Endothelial cell of umbilical vein (primary cell): ENCODE data around the gene MINDY4. TPM values are rescaled to one million over a fixed set of nuclear protein-coding genes. Genes with fewer than 3 reads are reported as not detected.
A peak's percentile ranks its signal among the peaks of the same experiment; 100 is the strongest.

Experiments used
- BruUV-seq: library from RNA; stranded (reverse); fragments of 400-500 nt; replicated peaks from 2 replicates; lab custom pipeline; 2021; lab: Mats Ljungman, UMichigan
- CTCF ChIA-PET: fragments of 300-600, 350-600 bp; sonication (Branson Sonifier 250); formaldehyde crosslinking; loops from one replicate; lab custom pipeline; 2021; ENCODE audit warnings: antibody characterized with exemption, inconsistent platforms; lab: Charles Lee
- POLR2A ChIA-PET: fragments of 300-600, 350-600 bp; sonication (Branson Sonifier 250); formaldehyde crosslinking; loops from one replicate; lab custom pipeline; 2021; ENCODE audit warnings: antibody characterized with exemption, inconsistent platforms; lab: Charles Lee
- DNase-seq: peaks from one replicate; pipeline ENCODE4 v3.0.0-alpha.2; 2011; ENCODE audit warnings: low read depth, low spot score
- FAIRE-seq: peaks from 2 replicates; lab custom pipeline; 2011; peaks lifted over from hg19 to GRCh38; lab: Jason Lieb, UNC
- H2AFZ ChIP-seq: 2 replicates; pipeline ENCODE4 v1.6.0; 2012; ENCODE audit warnings: low read depth, low read length, control low read depth, inconsistent platforms
- H3K27ac ChIP-seq: 2 replicates; pipeline ENCODE4 v1.5.1; 2011; ENCODE audit warnings: low read depth, mild to moderate bottlenecking, control low read depth, low read length, moderate library complexity; ENCODE audit not compliant: insufficient read depth
- H3K27me3 ChIP-seq, 2 experiments: 2 replicates each; pipeline versions ENCODE4 v1.6.0 to v1.6.1; 2011; ENCODE audit warnings: low read length in 2 of 2, mixed read lengths in 1 of 2; ENCODE audit not compliant: control insufficient read depth in 2 of 2, insufficient read depth in 2 of 2
- H3K36me3 ChIP-seq, 2 experiments: 2 replicates in 1 of 2; 3 replicates in 1 of 2; pipeline ENCODE4 v1.5.1; 2011; ENCODE audit warnings: low read length in 2 of 2, mild to moderate bottlenecking in 1 of 2, moderate library complexity in 1 of 2; ENCODE audit not compliant: control insufficient read depth in 2 of 2, insufficient read depth in 2 of 2; ENCODE audit errors: extremely low read depth in 1 of 2
- H3K4me1 ChIP-seq: 3 replicates; pipeline ENCODE4 v1.5.1; 2011; ENCODE audit warnings: mild to moderate bottlenecking, low read length; ENCODE audit not compliant: control insufficient read depth, insufficient read depth; ENCODE audit errors: extremely low read depth
- H3K4me2 ChIP-seq: 2 replicates; pipeline ENCODE4 v1.6.1; 2011; ENCODE audit warnings: low read length, control low read depth, mixed read lengths; ENCODE audit not compliant: insufficient read depth
- H3K4me3 ChIP-seq, 3 experiments: fragments of 200-600 bp in 1 of 3; sonication (generic), shearing (Covaris generic) in 1 of 3; replicated peaks in 1 of 3; 2 replicates each; pipeline ENCODE4 v1.5.1; 2011 to 2016; ENCODE audit warnings: control low read depth in 3 of 3, low read length in 3 of 3, mild to moderate bottlenecking in 2 of 3, inconsistent platforms in 1 of 3, low read depth in 1 of 3, moderate library complexity in 1 of 3; ENCODE audit not compliant: insufficient read depth in 1 of 3
- H3K79me2 ChIP-seq: 2 replicates; pipeline ENCODE4 v1.6.0; 2012; ENCODE audit warnings: low read length, inconsistent platforms; ENCODE audit not compliant: control insufficient read depth, insufficient read depth
- H3K9ac ChIP-seq: replicated peaks from 2 replicates; pipeline ENCODE3; 2011; ENCODE audit warnings: low read length, control low read depth; ENCODE audit not compliant: insufficient read depth; ENCODE audit errors: extremely low read depth
- H3K9me1 ChIP-seq: replicated peaks from 3 replicates; pipeline ENCODE4 v1.6.0; 2011; ENCODE audit warnings: mild to moderate bottlenecking, low read length; ENCODE audit not compliant: control insufficient read depth, insufficient read depth; ENCODE audit errors: extremely low read depth
- H3K9me3 ChIP-seq: replicated peaks from 2 replicates; pipeline ENCODE4 v1.5.1; 2012; ENCODE audit warnings: low read length, inconsistent platforms; ENCODE audit not compliant: control insufficient read depth, insufficient read depth
- H4K20me1 ChIP-seq: replicated peaks from 2 replicates; pipeline ENCODE3; 2011; ENCODE audit warnings: mild to moderate bottlenecking, low read length; ENCODE audit not compliant: control insufficient read depth, insufficient read depth; ENCODE audit errors: extremely low read depth
- EZH2 ChIP-seq: IDR thresholded peaks from 2 replicates; pipeline ENCODE4 v1.6.1; 2012; ENCODE audit warnings: borderline replicate concordance, low read depth, mild to moderate bottlenecking, moderate library complexity, low read length, inconsistent platforms; ENCODE audit not compliant: severe bottlenecking
- FOS ChIP-seq: IDR thresholded peaks from 2 replicates; pipeline ENCODE4 v1.6.1; 2011; ENCODE audit warnings: mild to moderate bottlenecking, low read length, moderate library complexity, borderline replicate concordance; ENCODE audit not compliant: insufficient read depth
- GATA2 ChIP-seq: IDR thresholded peaks from 2 replicates; pipeline ENCODE4 v1.7.0; 2011; ENCODE audit warnings: low read depth, mild to moderate bottlenecking, moderate library complexity, mixed read lengths, low read length; ENCODE audit not compliant: insufficient read length, insufficient read depth
- JUN ChIP-seq: IDR thresholded peaks from 2 replicates; pipeline ENCODE4 v1.6.1; 2011; ENCODE audit warnings: borderline replicate concordance, low read depth; ENCODE audit not compliant: insufficient read length, insufficient read depth
- MYC ChIP-seq: IDR thresholded peaks from one replicate; pipeline ENCODE4 v1.6.1; 2011; ENCODE audit warnings: mild to moderate bottlenecking, low read depth, low read length
- POLR2A ChIP-seq: IDR thresholded peaks from 2 replicates; pipeline ENCODE4 v1.6.1; 2012; ENCODE audit warnings: low read depth, mild to moderate bottlenecking, control low read depth, low read length
- POLR2AphosphoS5 ChIP-seq: IDR thresholded peaks from 2 replicates; pipeline ENCODE4 v1.6.1; 2012; ENCODE audit warnings: low read depth, mild to moderate bottlenecking, control low read depth, low read length, moderate library complexity; ENCODE audit not compliant: insufficient read depth
- dilution Hi-C: fragments of 300-500 bp; cut with MboI; formaldehyde crosslinking; loops from one replicate; pipeline ENCODE4 v1.15.0; 2019; ENCODE audit warnings: low sequenced_read_pairs; ENCODE audit not compliant: extremely low pct_ligation_motif_present
- intact Hi-C: fragments of 100-400 bp; cut with micrococcal nuclease; formaldehyde crosslinking; loops from one replicate; pipeline ENCODE4 v1.10.0; 2022
- polyA plus RNA-seq, 4 experiments: library from polyadenylated mRNA; depleted of rRNA in 3 of 4; stranded (reverse) in 3 of 4; unstranded in 1 of 4; fragments of >200 nt; gene quantifications; 2 replicates each; pipeline versions ENCODE4 v1.2.1 to v1.2.3, GENCODE V29; 2011 to 2012; ENCODE audit warnings: missing spikeins in 1 of 4
- total RNA-seq: library from RNA; stranded (reverse); gene quantifications from 2 replicates; pipeline ENCODE4 v1.2.3, GENCODE V29; 2021
- TF ChIP-seq, protein P1 (sequence below): IDR thresholded peaks from 2 replicates; pipeline ENCODE4 v1.6.1; 2011; ENCODE audit not compliant: insufficient read depth, insufficient read length
- TF ChIP-seq, protein P2 (sequence below), 2 donors: IDR thresholded peaks; 1 replicate in 1 of 2; 2 replicates in 1 of 2; pipeline ENCODE4 v1.5.1; 2011; ENCODE audit warnings: low read length in 2 of 2, mild to moderate bottlenecking in 2 of 2, moderate library complexity in 2 of 2, control low read depth in 1 of 2, inconsistent platforms in 1 of 2, low read depth in 1 of 2; ENCODE audit not compliant: insufficient read depth in 1 of 2; ENCODE audit errors: extremely low read depth in 1 of 2

MINDY4 gene
- total and polyA plus RNA-seq, 2 donors (not counting 3 experiments of a cell fraction or from before 2014, with no cell fraction given), result 2.2 to 4.7 TPM

DNA sequence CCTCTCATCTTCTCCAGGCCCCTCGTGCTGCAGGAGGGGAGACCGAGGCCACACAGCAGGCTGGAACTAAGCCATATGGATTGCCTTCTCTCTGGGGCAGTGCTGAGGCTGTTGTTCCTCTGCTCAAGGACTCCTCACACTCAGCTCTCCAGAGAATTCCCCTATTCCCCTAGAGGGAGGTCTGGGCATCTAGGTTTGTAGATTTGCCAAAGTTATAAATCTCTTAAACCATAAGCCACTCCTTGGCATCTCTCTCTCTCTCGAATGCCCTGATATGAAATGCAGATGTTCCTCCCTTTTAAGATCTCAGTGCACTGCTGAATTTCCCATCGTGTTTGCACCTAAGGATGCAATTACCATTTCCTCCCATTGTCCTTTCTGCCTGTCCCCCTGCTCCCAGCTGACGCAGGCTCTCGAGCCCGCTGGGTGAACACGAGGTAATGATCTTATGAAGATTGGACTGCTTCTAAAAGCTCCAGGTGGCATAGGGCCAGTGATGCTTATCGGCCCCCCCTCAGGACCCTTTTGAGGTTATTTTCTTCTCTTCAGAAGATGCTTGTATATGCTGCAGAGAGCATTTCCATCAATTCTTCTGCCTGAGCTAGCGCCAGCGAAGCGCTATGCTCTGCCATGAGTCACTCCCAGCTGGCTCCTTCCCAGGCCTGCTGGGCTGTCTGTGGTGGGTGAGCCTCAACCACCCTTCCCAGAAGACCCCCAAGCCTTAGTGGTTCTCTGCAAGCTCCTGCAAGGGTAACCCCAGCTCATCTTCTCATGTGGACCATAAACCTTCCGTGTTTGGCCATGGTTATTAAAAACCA lies 98.8 kb downstream of the MINDY4 start:
- no peaks in the 10 kb centered on the region for H3K9me1 ChIP-seq
- H3K27ac ChIP-seq, result peak overlapping the region; percentile 36
- DNase-seq, result peak; percentile 93
- H3K4me2 ChIP-seq, result peak overlapping the region; percentile 31
- intact Hi-C loops, result loop anchor here (1.0 kb wide), 3 partner anchors 23 to 66 kb away; no protein-coding TSS in a partner anchor
- CTCF ChIA-PET, result interaction anchor here (0.8 to 2.1 kb wide), 12 partner anchors 10 to 253 kb away, joined by 3 to 10 read pairs (median 4); no protein-coding TSS in a partner anchor
- TF ChIP-seq GATA2 (peak; percentile 51), POLR2A (no peak), MYC (no peak), POLR2AphosphoS5 (no peak), JUN (peak; percentile 38), FOS (peak; percentile 67), EZH2 (no peak)
- TF ChIP-seq, protein P1, sequence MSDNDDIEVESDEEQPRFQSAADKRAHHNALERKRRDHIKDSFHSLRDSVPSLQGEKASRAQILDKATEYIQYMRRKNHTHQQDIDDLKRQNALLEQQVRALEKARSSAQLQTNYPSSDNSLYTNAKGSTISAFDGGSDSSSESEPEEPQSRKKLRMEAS, result peak; percentile 39
- TF ChIP-seq, protein P2, sequence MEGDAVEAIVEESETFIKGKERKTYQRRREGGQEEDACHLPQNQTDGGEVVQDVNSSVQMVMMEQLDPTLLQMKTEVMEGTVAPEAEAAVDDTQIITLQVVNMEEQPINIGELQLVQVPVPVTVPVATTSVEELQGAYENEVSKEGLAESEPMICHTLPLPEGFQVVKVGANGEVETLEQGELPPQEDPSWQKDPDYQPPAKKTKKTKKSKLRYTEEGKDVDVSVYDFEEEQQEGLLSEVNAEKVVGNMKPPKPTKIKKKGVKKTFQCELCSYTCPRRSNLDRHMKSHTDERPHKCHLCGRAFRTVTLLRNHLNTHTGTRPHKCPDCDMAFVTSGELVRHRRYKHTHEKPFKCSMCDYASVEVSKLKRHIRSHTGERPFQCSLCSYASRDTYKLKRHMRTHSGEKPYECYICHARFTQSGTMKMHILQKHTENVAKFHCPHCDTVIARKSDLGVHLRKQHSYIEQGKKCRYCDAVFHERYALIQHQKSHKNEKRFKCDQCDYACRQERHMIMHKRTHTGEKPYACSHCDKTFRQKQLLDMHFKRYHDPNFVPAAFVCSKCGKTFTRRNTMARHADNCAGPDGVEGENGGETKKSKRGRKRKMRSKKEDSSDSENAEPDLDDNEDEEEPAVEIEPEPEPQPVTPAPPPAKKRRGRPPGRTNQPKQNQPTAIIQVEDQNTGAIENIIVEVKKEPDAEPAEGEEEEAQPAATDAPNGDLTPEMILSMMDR (IDR thresholded peaks at IDR 0.05; ENCODE audit: extremely low read depth in 1 of 2, insufficient read depth in 1 of 2, low read depth in 1 of 2, low read length in 2 of 2), result peak in 1 of 2 donors; percentile 9
- dilution Hi-C loops, result no loop called here
- no peaks in the 10 kb centered on the region for H3K79me2 ChIP-seq
- no peaks in the 10 kb centered on the region for H3K9me3 ChIP-seq
- peak; percentile 88 for FAIRE-seq
- BruUV-seq, result no TSS peak
- POLR2A ChIA-PET, result interaction anchor here (1.0 kb wide), 1 partner anchor 41 kb away, joined by 6 read pairs; the partner anchor contains the start of gene AQP1
- H3K27me3 ChIP-seq, result no peaks in the 10 kb centered on the region
- H3K9ac ChIP-seq, result no peak overlapping the region
- no peak overlapping the region for H2AFZ ChIP-seq
- H3K4me3 ChIP-seq, result no peak overlapping the region
- H4K20me1 ChIP-seq, result no peaks in the 10 kb centered on the region
- H3K4me1 ChIP-seq, result peaks cover 19% of the 10 kb centered on the region
- peaks cover 0 to 3% of the 10 kb centered on the region in 2 experiments for H3K36me3 ChIP-seq
